ENCODE data around the gene COMMD6. TPM values are rescaled to one million over a fixed set of nuclear protein-coding genes. Genes with fewer than 3 reads are reported as not detected.

Gene COMMD6
- total and polyA plus RNA-seq, 2 of the 13 experiments (the other 11 are each of a cell fraction or from before 2014, with no cell fraction given) = 97.0 to 164 TPM

DNA sequence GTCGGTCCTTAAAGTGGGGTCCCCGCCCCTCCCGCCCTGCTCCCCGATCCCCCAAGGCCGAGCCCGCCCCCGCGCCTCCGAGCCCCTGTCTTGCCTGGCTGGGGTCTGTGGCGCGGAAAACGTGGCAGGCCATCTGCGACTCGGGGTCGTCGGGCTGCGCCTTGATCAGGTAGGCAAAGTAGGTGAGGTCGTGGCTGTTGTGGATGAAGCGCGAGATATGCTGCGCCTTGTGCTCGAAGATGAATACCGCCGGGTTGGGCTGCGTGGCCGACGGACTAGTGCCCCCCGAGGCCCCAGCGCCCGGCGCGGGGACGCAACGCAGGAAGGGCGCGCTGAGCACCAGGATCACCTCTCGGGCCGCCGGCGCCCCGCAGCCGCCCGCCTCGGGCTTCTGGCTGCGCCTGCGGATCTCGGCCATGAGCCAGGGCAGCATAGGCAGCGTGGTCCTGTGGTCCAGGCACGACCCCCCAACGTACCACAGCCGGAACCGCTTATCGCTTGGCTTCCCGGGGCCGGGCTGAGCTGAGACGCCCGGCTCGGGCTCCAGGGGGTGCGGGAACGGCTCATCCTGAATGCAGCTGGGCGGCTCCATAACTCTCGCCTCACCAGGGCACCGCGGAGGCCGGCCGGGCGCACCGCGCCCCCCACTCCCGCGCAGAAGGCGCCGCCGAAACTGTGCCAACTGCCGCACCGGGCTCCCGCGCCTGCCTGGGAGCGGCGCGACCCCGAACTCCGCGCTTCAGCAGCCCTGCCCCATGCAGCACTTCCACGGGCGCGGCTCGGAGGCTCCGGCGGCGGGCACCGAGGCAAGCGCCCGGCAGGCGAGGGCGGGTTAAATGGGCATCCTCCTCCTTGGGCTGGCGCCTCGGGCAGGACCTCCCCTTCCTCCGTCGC, 56.2 kb downstream of the COMMD6 start (continued):
- TF ChIP-seq, protein P1, sequence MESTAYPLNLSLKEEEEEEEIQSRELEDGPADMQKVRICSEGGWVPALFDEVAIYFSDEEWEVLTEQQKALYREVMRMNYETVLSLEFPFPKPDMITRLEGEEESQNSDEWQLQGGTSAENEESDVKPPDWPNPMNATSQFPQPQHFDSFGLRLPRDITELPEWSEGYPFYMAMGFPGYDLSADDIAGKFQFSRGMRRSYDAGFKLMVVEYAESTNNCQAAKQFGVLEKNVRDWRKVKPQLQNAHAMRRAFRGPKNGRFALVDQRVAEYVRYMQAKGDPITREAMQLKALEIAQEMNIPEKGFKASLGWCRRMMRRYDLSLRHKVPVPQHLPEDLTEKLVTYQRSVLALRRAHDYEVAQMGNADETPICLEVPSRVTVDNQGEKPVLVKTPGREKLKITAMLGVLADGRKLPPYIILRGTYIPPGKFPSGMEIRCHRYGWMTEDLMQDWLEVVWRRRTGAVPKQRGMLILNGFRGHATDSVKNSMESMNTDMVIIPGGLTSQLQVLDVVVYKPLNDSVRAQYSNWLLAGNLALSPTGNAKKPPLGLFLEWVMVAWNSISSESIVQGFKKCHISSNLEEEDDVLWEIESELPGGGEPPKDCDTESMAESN (CRISPR knock-in tag; conservative IDR thresholded peaks at IDR 0.05) = no peak
- TF ChIP-seq TAF15 (IDR thresholded peaks at IDR 0.05; ENCODE audit: low read depth, low read length, poor library complexity, severe bottlenecking) (no peak), ZNF879 (CRISPR knock-in tag; IDR thresholded peaks at IDR 0.05) (no peak), ZNF775 (CRISPR knock-in tag; IDR thresholded peaks at IDR 0.05; ENCODE audit: borderline replicate concordance) (no peak), ZNF564 (CRISPR knock-in tag; IDR thresholded peaks at IDR 0.05) (peak; percentile 62; the same call in 1 of the 2 replicates), GTF3A (CRISPR knock-in tag; conservative IDR thresholded peaks at IDR 0.05) (0 out of 2 replicates have a peak, but pooled peaks have one; percentile 53), ZNF749 (CRISPR knock-in tag; IDR thresholded peaks at IDR 0.05; ENCODE audit: borderline replicate concordance) (peak; percentile 75; the same call in 1 of the 2 replicates), U2AF2 (IDR thresholded peaks at IDR 0.05; ENCODE audit: low read depth, low read length) (no peak), NRL (CRISPR knock-in tag; IDR thresholded peaks at IDR 0.05; ENCODE audit: borderline replicate concordance) (no peak)
- TF ChIP-seq, protein P2, sequence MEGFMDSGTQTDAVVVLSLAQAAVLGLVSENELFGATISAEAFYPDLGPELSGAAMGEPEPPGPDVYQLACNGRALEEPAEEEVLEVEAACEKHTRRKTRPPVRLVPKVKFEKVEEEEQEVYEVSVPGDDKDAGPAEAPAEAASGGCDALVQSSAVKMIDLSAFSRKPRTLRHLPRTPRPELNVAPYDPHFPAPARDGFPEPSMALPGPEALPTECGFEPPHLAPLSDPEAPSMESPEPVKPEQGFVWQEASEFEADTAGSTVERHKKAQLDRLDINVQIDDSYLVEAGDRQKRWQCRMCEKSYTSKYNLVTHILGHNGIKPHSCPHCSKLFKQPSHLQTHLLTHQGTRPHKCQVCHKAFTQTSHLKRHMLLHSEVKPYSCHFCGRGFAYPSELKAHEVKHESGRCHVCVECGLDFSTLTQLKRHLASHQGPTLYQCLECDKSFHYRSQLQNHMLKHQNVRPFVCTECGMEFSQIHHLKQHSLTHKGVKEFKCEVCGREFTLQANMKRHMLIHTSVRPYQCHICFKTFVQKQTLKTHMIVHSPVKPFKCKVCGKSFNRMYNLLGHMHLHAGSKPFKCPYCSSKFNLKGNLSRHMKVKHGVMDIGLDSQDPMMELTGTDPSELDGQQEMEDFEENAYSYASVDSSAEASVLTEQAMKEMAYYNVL (CRISPR knock-in tag; IDR thresholded peaks at IDR 0.05; ENCODE audit: borderline replicate concordance) = no peak
- TF ChIP-seq, protein P3, sequence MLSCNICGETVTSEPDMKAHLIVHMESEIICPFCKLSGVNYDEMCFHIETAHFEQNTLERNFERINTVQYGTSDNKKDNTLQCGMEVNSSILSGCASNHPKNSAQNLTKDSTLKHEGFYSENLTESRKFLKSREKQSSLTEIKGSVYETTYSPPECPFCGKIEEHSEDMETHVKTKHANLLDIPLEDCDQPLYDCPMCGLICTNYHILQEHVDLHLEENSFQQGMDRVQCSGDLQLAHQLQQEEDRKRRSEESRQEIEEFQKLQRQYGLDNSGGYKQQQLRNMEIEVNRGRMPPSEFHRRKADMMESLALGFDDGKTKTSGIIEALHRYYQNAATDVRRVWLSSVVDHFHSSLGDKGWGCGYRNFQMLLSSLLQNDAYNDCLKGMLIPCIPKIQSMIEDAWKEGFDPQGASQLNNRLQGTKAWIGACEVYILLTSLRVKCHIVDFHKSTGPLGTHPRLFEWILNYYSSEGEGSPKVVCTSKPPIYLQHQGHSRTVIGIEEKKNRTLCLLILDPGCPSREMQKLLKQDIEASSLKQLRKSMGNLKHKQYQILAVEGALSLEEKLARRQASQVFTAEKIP (CRISPR knock-in tag; IDR thresholded peaks at IDR 0.05; ENCODE audit: borderline replicate concordance) = no peak
- TF ChIP-seq, protein P4, sequence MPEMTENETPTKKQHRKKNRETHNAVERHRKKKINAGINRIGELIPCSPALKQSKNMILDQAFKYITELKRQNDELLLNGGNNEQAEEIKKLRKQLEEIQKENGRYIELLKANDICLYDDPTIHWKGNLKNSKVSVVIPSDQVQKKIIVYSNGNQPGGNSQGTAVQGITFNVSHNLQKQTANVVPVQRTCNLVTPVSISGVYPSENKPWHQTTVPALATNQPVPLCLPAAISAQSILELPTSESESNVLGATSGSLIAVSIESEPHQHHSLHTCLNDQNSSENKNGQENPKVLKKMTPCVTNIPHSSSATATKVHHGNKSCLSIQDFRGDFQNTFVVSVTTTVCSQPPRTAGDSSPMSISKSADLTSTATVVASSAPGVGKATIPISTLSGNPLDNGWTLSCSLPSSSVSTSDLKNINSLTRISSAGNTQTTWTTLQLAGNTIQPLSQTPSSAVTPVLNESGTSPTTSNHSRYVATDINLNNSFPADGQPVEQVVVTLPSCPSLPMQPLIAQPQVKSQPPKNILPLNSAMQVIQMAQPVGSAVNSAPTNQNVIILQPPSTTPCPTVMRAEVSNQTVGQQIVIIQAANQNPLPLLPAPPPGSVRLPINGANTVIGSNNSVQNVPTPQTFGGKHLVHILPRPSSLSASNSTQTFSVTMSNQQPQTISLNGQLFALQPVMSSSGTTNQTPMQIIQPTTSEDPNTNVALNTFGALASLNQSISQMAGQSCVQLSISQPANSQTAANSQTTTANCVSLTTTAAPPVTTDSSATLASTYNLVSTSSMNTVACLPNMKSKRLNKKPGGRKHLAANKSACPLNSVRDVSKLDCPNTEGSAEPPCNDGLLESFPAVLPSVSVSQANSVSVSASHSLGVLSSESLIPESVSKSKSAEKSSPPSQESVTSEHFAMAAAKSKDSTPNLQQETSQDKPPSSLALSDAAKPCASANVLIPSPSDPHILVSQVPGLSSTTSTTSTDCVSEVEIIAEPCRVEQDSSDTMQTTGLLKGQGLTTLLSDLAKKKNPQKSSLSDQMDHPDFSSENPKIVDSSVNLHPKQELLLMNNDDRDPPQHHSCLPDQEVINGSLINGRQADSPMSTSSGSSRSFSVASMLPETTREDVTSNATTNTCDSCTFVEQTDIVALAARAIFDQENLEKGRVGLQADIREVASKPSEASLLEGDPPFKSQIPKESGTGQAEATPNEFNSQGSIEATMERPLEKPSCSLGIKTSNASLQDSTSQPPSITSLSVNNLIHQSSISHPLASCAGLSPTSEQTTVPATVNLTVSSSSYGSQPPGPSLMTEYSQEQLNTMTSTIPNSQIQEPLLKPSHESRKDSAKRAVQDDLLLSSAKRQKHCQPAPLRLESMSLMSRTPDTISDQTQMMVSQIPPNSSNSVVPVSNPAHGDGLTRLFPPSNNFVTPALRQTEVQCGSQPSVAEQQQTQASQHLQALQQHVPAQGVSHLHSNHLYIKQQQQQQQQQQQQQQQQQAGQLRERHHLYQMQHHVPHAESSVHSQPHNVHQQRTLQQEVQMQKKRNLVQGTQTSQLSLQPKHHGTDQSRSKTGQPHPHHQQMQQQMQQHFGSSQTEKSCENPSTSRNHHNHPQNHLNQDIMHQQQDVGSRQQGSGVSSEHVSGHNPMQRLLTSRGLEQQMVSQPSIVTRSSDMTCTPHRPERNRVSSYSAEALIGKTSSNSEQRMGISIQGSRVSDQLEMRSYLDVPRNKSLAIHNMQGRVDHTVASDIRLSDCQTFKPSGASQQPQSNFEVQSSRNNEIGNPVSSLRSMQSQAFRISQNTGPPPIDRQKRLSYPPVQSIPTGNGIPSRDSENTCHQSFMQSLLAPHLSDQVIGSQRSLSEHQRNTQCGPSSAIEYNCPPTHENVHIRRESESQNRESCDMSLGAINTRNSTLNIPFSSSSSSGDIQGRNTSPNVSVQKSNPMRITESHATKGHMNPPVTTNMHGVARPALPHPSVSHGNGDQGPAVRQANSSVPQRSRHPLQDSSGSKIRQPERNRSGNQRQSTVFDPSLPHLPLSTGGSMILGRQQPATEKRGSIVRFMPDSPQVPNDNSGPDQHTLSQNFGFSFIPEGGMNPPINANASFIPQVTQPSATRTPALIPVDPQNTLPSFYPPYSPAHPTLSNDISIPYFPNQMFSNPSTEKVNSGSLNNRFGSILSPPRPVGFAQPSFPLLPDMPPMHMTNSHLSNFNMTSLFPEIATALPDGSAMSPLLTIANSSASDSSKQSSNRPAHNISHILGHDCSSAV (CRISPR knock-in tag; IDR thresholded peaks at IDR 0.05; ENCODE audit: borderline replicate concordance) = no peak

Data from HepG2 (cell line).